Esophagus muscularis mucosa (tissue), 3 donors: ENCODE results near the gene TMEM271.

Experiments used
- CTCF ChIP-seq, 3 experiments: fragments of 200-600 bp in 2 of 3; fragments of 450-650 bp in 1 of 3; sonication (generic) in 2 of 3; IDR thresholded peaks; one replicate each; pipeline ENCODE4 v1.5.1; 2017 to 2019; ENCODE audit warnings: antibody characterized with exemption in 3 of 3, mild to moderate bottlenecking in 2 of 3, moderate library complexity in 1 of 3
- POLR2A ChIP-seq: fragments of 450-650 bp; IDR thresholded peaks from one replicate; pipeline ENCODE4 v1.6.1; 2017; ENCODE audit warnings: antibody characterized with exemption, moderate library complexity, mild to moderate bottlenecking, low read depth
- POLR2AphosphoS5 ChIP-seq, 2 donors: sonication (generic); formaldehyde crosslinking; IDR thresholded peaks; one replicate each; pipeline ENCODE4 v1.6.1; 2017; ENCODE audit warnings: antibody characterized with exemption in 2 of 2

- no peak for TF ChIP-seq CTCF (IDR thresholded peaks at IDR 0.05)
- TF ChIP-seq POLR2AphosphoS5 (IDR thresholded peaks at IDR 0.05): no peak
- no peak for TF ChIP-seq POLR2A
Observed at GRCh38 chr4:568962-569361, 7.1 kb downstream of the TMEM271 start.
